ENCODE data around the gene TOR4A. TPM values are rescaled to one million over a fixed set of nuclear protein-coding genes. Genes with fewer than 3 reads are reported as not detected.
A peak's percentile ranks its signal among the peaks of the same experiment; 100 is the strongest.

The TOR4A gene
- total and polyA plus RNA-seq, 9 of the 15 experiments (the other 6 are each of a cell fraction or from before 2014, with no cell fraction given), result 3.9 to 49.2 (median 8.8) TPM

DNA sequence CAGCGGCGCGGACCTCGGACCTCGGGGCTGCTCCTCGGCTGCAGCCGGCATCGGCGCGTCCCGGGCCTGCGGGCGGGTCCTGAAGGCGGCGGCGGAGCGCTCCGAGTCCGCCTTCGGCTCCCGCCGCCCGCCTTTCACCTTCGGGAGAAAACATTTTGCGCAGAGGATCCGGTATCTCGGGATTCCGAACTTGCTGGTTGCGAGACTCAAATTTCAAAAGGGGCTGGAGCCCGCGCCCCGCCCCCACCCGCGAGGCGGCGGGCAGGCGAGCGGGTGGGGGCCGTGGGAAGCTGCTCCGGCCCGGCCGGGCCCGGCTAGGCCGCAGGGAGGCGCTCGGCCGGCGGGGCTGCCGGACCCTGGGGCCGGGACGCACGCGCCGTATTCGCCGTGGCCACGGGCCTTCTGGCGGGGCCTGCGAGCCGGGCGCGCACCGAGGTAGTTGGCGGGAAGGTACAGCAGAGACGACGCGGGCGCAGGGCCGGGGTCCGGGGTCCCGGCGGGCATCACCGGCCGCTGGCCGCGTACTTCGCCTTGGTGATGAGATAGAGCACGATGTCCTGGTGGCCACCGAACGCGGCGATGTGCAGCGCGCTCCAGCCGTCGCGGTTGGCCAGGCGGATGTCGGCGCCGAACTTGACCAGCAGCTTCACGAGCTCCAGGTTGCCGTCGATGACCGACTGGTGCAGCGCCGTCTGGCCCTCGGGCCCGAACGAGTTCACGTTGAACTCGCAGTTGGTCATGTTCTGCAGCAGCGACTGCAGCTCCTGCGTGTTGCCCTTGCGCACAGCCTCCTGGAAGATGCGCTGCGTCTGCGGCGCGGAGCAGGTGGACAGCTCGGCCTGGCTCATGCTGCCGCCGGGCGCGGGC, 23.8 kb downstream of the TOR4A start (continued):
- TF ChIP-seq, protein P1, sequence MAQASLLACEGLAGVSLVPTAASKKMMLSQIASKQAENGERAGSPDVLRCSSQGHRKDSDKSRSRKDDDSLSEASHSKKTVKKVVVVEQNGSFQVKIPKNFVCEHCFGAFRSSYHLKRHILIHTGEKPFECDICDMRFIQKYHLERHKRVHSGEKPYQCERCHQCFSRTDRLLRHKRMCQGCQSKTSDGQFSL (CRISPR knock-in tag; IDR thresholded peaks at IDR 0.05), result 0 out of 2 replicates have a peak, but pooled peaks have one; percentile 12
- TF ChIP-seq, protein P1 (tag; IDR thresholded peaks at IDR 0.05), result no peak
- TF ChIP-seq, protein P2, sequence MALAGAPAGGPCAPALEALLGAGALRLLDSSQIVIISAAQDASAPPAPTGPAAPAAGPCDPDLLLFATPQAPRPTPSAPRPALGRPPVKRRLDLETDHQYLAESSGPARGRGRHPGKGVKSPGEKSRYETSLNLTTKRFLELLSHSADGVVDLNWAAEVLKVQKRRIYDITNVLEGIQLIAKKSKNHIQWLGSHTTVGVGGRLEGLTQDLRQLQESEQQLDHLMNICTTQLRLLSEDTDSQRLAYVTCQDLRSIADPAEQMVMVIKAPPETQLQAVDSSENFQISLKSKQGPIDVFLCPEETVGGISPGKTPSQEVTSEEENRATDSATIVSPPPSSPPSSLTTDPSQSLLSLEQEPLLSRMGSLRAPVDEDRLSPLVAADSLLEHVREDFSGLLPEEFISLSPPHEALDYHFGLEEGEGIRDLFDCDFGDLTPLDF (CRISPR knock-in tag; IDR thresholded peaks at IDR 0.05), result peak; percentile 67; the same call in 1 of the 2 replicates
- TF ChIP-seq, protein P3, sequence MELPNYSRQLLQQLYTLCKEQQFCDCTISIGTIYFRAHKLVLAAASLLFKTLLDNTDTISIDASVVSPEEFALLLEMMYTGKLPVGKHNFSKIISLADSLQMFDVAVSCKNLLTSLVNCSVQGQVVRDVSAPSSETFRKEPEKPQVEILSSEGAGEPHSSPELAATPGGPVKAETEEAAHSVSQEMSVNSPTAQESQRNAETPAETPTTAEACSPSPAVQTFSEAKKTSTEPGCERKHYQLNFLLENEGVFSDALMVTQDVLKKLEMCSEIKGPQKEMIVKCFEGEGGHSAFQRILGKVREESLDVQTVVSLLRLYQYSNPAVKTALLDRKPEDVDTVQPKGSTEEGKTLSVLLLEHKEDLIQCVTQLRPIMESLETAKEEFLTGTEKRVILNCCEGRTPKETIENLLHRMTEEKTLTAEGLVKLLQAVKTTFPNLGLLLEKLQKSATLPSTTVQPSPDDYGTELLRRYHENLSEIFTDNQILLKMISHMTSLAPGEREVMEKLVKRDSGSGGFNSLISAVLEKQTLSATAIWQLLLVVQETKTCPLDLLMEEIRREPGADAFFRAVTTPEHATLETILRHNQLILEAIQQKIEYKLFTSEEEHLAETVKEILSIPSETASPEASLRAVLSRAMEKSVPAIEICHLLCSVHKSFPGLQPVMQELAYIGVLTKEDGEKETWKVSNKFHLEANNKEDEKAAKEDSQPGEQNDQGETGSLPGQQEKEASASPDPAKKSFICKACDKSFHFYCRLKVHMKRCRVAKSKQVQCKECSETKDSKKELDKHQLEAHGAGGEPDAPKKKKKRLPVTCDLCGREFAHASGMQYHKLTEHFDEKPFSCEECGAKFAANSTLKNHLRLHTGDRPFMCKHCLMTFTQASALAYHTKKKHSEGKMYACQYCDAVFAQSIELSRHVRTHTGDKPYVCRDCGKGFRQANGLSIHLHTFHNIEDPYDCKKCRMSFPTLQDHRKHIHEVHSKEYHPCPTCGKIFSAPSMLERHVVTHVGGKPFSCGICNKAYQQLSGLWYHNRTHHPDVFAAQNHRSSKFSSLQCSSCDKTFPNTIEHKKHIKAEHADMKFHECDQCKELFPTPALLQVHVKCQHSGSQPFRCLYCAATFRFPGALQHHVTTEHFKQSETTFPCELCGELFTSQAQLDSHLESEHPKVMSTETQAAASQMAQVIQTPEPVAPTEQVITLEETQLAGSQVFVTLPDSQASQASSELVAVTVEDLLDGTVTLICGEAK (IDR thresholded peaks at IDR 0.05), result 0 out of 2 replicates have a peak, but pooled peaks have one; percentile 26
- TF ChIP-seq, protein P3 (CRISPR knock-in tag; IDR thresholded peaks at IDR 0.05), result no peak
